Measurements from ENCODE around the gene CACNA2D3. TPM values are rescaled to one million over a fixed set of nuclear protein-coding genes. Genes with fewer than 3 reads are reported as not detected.

The CACNA2D3 gene
- total RNA-seq, 1 donor from 2014 or later = 7.3 TPM

DNA sequence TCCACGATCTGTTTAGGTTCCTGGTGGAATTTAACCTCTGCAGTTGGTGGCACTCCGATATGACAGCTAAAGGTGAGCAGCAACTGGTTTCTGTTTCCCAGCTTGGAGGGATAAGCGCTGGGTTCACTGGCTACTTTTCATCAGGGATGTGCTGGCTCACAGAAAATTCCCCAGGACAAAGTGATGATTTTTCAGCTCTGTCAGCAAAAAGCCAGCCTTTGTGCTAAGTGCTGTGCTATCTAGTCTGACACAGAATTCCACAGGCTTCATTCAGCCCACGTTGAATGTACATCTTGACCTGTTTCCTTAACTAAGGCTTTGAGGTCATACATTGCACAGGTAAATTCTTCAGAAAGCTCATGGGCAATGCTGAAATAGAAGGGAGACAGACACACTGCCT, 887.0 kb downstream of the CACNA2D3 start:
- H3K9me3 ChIP-seq = no peaks in the 10 kb centered on the region
- no peak overlapping the region for H3K27ac ChIP-seq
- intact Hi-C loops (cut with DNase I) = no loop called here
- no peaks in the 10 kb centered on the region for H3K4me1 ChIP-seq
- no peak overlapping the region for H3K4me3 ChIP-seq
- ATAC-seq (no peak), DNase-seq (no peak)
- TF ChIP-seq, protein P1, sequence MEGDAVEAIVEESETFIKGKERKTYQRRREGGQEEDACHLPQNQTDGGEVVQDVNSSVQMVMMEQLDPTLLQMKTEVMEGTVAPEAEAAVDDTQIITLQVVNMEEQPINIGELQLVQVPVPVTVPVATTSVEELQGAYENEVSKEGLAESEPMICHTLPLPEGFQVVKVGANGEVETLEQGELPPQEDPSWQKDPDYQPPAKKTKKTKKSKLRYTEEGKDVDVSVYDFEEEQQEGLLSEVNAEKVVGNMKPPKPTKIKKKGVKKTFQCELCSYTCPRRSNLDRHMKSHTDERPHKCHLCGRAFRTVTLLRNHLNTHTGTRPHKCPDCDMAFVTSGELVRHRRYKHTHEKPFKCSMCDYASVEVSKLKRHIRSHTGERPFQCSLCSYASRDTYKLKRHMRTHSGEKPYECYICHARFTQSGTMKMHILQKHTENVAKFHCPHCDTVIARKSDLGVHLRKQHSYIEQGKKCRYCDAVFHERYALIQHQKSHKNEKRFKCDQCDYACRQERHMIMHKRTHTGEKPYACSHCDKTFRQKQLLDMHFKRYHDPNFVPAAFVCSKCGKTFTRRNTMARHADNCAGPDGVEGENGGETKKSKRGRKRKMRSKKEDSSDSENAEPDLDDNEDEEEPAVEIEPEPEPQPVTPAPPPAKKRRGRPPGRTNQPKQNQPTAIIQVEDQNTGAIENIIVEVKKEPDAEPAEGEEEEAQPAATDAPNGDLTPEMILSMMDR (IDR thresholded peaks at IDR 0.05) = no peak
- no peaks in the 10 kb centered on the region for H3K27me3 ChIP-seq
- H3K36me3 ChIP-seq = no peaks in the 10 kb centered on the region

DNA sequence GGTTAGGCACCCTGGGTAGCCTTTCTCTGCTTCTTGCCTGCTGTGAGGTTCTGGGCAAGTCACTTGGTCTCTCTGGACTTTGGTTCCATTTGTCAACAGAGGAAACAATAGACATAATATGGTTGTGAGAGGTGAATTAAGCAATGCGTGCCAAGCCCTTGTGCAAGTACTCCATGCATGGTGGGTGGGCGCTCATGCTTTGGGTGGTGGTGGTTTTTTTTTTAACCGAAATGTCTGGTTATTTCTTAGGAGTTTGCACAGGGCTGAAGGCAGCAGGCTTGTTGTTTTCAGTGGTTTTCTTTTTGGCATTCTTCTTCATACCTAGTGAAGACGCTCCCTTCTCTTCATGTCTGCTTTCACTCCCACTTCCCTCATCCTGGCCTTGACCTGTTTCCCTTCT, 889.7 kb downstream of the CACNA2D3 start:
- intact Hi-C loops (cut with DNase I) = no loop called here
- H3K9me3 ChIP-seq = no peaks in the 10 kb centered on the region
- no peak for ATAC-seq
- H3K4me3 ChIP-seq = no peak overlapping the region
- H3K27ac ChIP-seq = no peak overlapping the region
- no peak for DNase-seq
- H3K4me1 ChIP-seq = no peaks in the 10 kb centered on the region
- TF ChIP-seq, protein P1 (IDR thresholded peaks at IDR 0.05) = no peak
- no peaks in the 10 kb centered on the region for H3K27me3 ChIP-seq
- H3K36me3 ChIP-seq = no peaks in the 10 kb centered on the region

DNA sequence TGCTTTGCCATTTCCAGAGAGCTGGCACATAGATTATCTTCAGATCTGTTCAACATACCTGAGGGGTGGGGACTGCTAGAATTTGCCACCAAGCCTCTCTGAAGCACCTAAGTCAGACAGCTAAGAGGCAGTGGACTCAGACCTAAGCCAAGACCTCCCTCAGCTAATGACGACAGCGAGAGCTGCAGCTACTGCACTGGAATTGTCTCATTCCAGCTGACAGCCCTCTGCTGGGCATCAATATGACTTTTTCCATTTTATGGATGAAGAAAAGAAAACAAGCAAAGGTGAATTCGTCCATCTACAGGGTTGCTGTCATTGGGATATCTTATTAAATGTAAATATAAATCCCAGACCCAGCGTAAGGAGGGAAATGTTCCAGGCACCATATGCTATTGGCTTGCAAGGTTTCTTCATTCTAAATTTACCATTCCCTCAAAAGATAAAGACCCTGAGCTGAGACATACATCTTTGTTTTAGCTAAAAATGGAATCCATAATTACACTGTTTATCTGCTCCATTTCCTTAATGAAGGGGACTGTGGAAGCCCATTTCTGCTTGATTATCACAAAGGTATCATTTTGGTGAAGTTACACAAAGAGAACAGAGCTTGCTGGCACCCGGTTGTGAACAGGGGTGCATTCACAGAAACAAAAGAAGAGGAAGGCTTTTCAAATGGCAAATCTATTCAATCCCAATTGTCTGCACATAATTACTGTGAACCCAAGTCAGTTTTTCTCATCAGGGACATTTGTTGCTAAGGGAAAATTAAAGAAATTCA, 891.0 kb downstream of the CACNA2D3 start:
- intact Hi-C loops (cut with DNase I) = no loop called here
- H3K27me3 ChIP-seq = no peaks in the 10 kb centered on the region
- no peaks in the 10 kb centered on the region for H3K36me3 ChIP-seq
- H3K9me3 ChIP-seq = no peaks in the 10 kb centered on the region
- TF ChIP-seq, protein P1 (IDR thresholded peaks at IDR 0.05) = no peak
- no peak for ATAC-seq
- H3K27ac ChIP-seq = no peak overlapping the region
- no peaks in the 10 kb centered on the region for H3K4me1 ChIP-seq
- no peak for DNase-seq
- no peak overlapping the region for H3K4me3 ChIP-seq

DNA sequence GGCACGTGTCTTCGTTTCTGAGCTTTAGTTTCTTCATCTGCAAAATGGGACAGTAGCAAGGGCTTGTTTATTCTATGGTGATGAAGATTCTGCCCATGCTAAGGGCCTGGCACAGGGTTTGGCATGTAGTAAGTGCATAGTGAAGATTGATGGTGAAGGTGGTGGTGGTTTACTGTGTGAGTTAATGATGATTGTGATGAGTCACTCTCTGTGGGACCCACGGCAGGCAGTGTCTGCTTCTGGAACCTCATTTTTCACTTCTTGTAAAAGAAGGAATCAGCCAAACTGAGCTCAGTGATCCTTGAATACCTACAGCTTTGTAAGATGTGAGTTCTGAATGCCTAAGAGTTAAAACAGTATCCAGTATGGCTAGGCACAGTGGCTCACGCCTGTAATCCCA, 891.7 kb downstream of the CACNA2D3 start:
- H3K27ac ChIP-seq = no peak overlapping the region
- no peak for ATAC-seq

DNA sequence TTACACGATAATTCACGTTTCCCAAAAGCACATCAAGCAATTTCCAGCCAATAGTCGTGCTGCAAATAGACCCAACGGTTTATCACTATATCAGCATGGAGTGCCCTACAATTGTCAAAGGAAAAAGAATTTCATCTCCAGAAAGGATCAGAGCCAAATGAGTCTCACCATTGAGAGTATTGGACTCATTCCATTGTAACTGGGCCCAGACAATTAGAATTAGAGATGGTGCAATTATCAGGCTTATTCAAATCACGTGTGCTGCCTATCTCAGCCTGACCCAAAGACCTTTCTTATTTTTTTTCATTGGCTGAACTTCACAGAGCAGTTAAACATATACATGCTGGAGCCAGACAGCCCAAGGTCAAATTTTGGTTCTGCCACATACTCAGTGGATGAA, 892.6 kb downstream of the CACNA2D3 start:
- Histone ChIP-seq H3K36me3 (no peaks in the 10 kb centered on the region), H3K27me3 (no peaks in the 10 kb centered on the region), H3K4me3 (no peak overlapping the region), H3K4me1 (no peaks in the 10 kb centered on the region), H3K27ac (no peak overlapping the region), H3K9me3 (no peaks in the 10 kb centered on the region)
- TF ChIP-seq, protein P1 (IDR thresholded peaks at IDR 0.05) = no peak
- DNase-seq (no peak), ATAC-seq (no peak)
- intact Hi-C loops (cut with DNase I) = no loop called here

More for the DNA sequence above, 891.7 kb downstream of the CACNA2D3 start:
- TF ChIP-seq, protein P1 (IDR thresholded peaks at IDR 0.05) = no peak
- intact Hi-C loops (cut with DNase I) = no loop called here
- Histone ChIP-seq H3K4me3 (no peak overlapping the region), H3K9me3 (no peaks in the 10 kb centered on the region), H3K36me3 (no peaks in the 10 kb centered on the region), H3K27me3 (no peaks in the 10 kb centered on the region), H3K4me1 (no peaks in the 10 kb centered on the region)
- DNase-seq = no peak

Measured in upper lobe of right lung (tissue), 1 donor.